ENCODE results near the gene PSG6.
"Not testable (repeated sequence)": the region's sequence is repeated elsewhere in the genome, so short reads cannot be mapped to it uniquely, and the experiment has no call there.

Gene PSG6

GRCh38 chr19:42917634-42918033 lies at the start of gene PSG6:
Gene PSG6 (minus strand): TSS chr19:42917894. CDS start chr19:42917792, 102 bp downstream.
- H3K36me3 ChIP-seq (ENCODE audit: control insufficient read depth, insufficient read depth, low read length); H3K27ac ChIP-seq (ENCODE audit: low read depth, low read length); H3K4me1 ChIP-seq (ENCODE audit: control insufficient read depth, insufficient read depth, low read length); H3K4me3 ChIP-seq (ENCODE audit: low read length); H3K9ac ChIP-seq (ENCODE audit: low read length); H3K27me3 ChIP-seq (ENCODE audit: control insufficient read depth, insufficient read depth, low read length): not testable (repeated sequence)

DNA sequence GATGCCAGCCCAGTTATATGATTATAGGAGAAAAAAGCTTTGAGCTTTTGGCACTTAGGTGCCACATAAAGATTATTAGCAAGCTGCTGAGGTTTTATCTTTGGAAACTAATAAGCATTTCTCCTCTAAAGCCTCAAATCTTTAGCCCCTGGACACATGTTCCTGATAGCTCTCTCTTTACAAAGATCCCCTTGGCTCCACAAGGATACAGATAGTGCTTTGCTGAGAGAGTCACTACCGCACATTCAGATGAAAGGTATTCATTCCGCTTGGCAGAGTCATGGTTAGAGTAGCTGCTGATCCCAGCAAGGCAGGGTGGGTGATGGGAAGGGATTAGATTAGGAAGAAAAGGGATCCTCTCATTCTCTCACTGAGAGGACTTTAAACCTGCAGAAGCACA lies 47.5 kb upstream of the PSG6 start:
- Histone ChIP-seq H3K4me3 (ENCODE audit: low read length) (no peak overlapping the region), H3K9ac (ENCODE audit: low read length) (no peak overlapping the region), H3K27ac (ENCODE audit: low read depth, low read length) (no peak overlapping the region), H3K27me3 (ENCODE audit: control insufficient read depth, insufficient read depth, low read length) (no peaks in the 10 kb centered on the region), H3K4me1 (ENCODE audit: control insufficient read depth, insufficient read depth, low read length) (no peaks in the 10 kb centered on the region), H3K36me3 (ENCODE audit: control insufficient read depth, insufficient read depth, low read length) (no peaks in the 10 kb centered on the region)

- Histone ChIP-seq H3K27ac (ENCODE audit: low read depth, low read length) (no peak overlapping the region), H3K9ac (ENCODE audit: low read length) (no peak overlapping the region), H3K4me1 (ENCODE audit: control insufficient read depth, insufficient read depth, low read length) (no peaks in the 10 kb centered on the region), H3K36me3 (ENCODE audit: control insufficient read depth, insufficient read depth, low read length) (no peaks in the 10 kb centered on the region), H3K4me3 (ENCODE audit: low read length) (no peak overlapping the region), H3K27me3 (ENCODE audit: control insufficient read depth, insufficient read depth, low read length) (no peaks in the 10 kb centered on the region)
Observed at GRCh38 chr19:42961119-42961518, 43.4 kb upstream of the PSG6 start.

- H3K36me3 ChIP-seq (ENCODE audit: control insufficient read depth, insufficient read depth, low read length); H3K9ac ChIP-seq (ENCODE audit: low read length); H3K27ac ChIP-seq (ENCODE audit: low read depth, low read length): not testable (repeated sequence)
Observed at GRCh38 chr19:42952126-42952525, 34.4 kb upstream of the PSG6 start.

GRCh38 chr19:42951476-42951875 lies 33.8 kb upstream of the PSG6 start:
- not testable (repeated sequence) for H3K4me3 ChIP-seq (ENCODE audit: low read length); H3K4me1 ChIP-seq (ENCODE audit: control insufficient read depth, insufficient read depth, low read length); H3K27ac ChIP-seq (ENCODE audit: low read depth, low read length); H3K9ac ChIP-seq (ENCODE audit: low read length); H3K36me3 ChIP-seq (ENCODE audit: control insufficient read depth, insufficient read depth, low read length); H3K27me3 ChIP-seq (ENCODE audit: control insufficient read depth, insufficient read depth, low read length)

More at GRCh38 chr19:42952126-42952525, 34.4 kb upstream of the PSG6 start:
- H3K4me1 ChIP-seq (ENCODE audit: control insufficient read depth, insufficient read depth, low read length); H3K27me3 ChIP-seq (ENCODE audit: control insufficient read depth, insufficient read depth, low read length); H3K4me3 ChIP-seq (ENCODE audit: low read length): not testable (repeated sequence)

DNA sequence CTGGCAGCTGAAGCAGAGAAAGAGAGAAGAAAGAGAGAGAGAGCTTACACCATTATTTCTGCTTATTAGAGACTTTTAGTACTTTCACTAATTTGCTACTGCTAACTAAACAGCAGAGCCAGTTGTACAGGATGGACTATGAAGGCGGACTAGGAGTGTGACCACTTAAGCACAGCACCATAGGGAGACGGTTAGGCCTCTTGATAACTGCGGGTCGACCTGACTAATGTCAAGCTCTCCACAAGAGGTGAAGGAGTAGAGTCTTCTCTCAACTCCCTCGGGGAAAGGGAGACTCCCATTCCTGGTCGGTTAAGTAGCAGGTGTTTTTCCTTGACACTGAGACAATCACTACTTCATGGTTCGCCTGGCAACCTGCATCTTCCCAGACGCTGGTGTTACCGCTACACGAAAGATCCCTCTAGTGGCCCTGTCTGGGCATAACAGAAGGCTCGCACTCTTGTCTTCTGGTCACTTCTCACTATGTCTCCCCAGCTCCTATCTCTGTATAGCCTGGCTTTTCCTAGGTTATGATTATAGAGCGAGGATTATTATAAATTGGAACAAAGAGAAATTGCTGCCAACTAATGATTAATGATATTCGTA lies 24.6 kb upstream of the PSG6 start:
- Histone ChIP-seq H3K27me3 (ENCODE audit: control insufficient read depth, insufficient read depth, low read length) (no peaks in the 10 kb centered on the region), H3K36me3 (ENCODE audit: control insufficient read depth, insufficient read depth, low read length) (no peaks in the 10 kb centered on the region), H3K4me1 (ENCODE audit: control insufficient read depth, insufficient read depth, low read length) (no peaks in the 10 kb centered on the region), H3K27ac (ENCODE audit: low read depth, low read length) (no peak overlapping the region), H3K9ac (ENCODE audit: low read length) (no peak overlapping the region), H3K4me3 (ENCODE audit: low read length) (no peak overlapping the region)

DNA sequence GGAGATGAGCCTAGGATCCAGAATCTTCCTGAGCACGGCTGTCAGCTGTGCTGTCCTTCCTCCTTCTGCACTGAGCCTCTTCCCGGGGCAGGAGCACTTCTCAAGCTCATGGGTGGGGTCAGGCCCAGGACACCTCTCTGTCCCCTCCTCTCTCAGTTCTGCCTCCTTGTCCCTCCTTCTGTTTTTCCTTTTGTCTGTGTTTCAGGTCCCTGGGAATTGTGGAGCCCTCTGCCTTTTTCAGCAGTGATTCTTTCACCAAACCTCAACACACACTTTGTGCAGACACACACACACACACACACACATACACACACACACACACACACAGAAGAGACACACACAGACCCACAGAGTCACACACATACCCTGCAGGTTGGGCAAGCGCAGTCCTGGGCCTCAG lies 19.4 kb upstream of the PSG6 start, which contains the start of gene PSG7:
PSG7 (minus strand) TSS at position 101 of the 400 bp plus-strand sequence. CDS start 131 bp downstream, outside the sequence.
- not testable (repeated sequence) for H3K4me1 ChIP-seq (ENCODE audit: control insufficient read depth, insufficient read depth, low read length); H3K4me3 ChIP-seq (ENCODE audit: low read length); H3K9ac ChIP-seq (ENCODE audit: low read length); H3K27me3 ChIP-seq (ENCODE audit: control insufficient read depth, insufficient read depth, low read length); H3K36me3 ChIP-seq (ENCODE audit: control insufficient read depth, insufficient read depth, low read length); H3K27ac ChIP-seq (ENCODE audit: low read depth, low read length)

DNA sequence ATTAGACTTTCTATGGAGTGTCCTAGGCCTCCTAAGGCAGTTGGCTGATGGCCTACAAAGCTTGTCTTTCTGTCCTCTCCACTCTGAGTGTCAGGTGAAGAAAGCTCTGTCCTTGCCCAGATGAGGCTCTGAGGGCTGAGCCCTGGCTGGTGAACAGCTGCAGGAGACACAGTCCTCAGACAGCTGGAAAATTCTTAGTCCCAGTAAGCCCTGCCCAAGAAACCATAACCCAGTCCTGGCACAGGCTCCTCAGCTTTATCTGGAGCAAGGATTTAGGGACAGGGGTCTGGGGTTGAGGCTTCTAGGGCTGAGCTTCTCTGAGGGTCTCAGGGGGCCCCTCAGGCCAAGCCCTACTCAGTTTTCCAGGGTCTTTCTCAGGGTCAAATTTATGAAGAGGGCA lies 17.0 kb upstream of the PSG6 start:
- H3K36me3 ChIP-seq (ENCODE audit: control insufficient read depth, insufficient read depth, low read length); H3K4me1 ChIP-seq (ENCODE audit: control insufficient read depth, insufficient read depth, low read length); H3K4me3 ChIP-seq (ENCODE audit: low read length); H3K27me3 ChIP-seq (ENCODE audit: control insufficient read depth, insufficient read depth, low read length); H3K27ac ChIP-seq (ENCODE audit: low read depth, low read length); H3K9ac ChIP-seq (ENCODE audit: low read length): not testable (repeated sequence)

- H3K36me3 ChIP-seq (ENCODE audit: control insufficient read depth, insufficient read depth, low read length); H3K4me3 ChIP-seq (ENCODE audit: low read length); H3K9ac ChIP-seq (ENCODE audit: low read length); H3K4me1 ChIP-seq (ENCODE audit: control insufficient read depth, insufficient read depth, low read length); H3K27ac ChIP-seq (ENCODE audit: low read depth, low read length); H3K27me3 ChIP-seq (ENCODE audit: control insufficient read depth, insufficient read depth, low read length): not testable (repeated sequence)
Observed at GRCh38 chr19:42934183-42934582, 16.5 kb upstream of the PSG6 start.

- not testable (repeated sequence) for H3K4me3 ChIP-seq (ENCODE audit: low read length); H3K9ac ChIP-seq (ENCODE audit: low read length); H3K27me3 ChIP-seq (ENCODE audit: control insufficient read depth, insufficient read depth, low read length); H3K36me3 ChIP-seq (ENCODE audit: control insufficient read depth, insufficient read depth, low read length); H3K4me1 ChIP-seq (ENCODE audit: control insufficient read depth, insufficient read depth, low read length); H3K27ac ChIP-seq (ENCODE audit: low read depth, low read length)
Observed at GRCh38 chr19:42933412-42933811, 15.7 kb upstream of the PSG6 start.

DNA sequence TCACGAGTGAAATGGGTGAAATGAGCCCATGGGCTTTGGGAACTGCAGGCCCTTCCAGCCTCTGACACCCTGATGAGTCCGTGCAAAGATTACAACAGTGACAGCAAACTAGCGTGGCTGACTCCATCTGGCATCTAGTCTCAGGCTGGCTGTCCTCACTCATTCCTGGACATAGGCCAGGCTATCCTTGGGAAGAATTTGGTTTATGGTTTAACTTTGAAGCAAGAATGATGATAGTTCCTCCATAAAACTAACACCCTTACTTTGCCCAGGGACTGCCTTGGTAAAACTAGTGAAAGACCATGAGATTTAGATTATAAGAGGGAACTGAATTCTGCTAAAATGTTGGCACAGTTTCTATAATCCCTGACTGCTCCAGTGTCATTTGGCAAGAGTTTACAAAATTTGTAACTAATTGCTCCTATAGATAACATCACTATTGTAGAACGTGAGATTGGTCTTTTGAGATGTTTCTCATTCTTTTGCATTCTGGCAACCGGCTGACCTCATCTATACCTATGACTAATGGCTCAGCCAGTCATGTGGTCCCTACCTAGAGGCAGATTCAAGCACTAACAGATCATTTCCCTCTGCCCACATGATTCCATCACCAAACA lies 14.9 kb upstream of the PSG6 start:
- not testable (repeated sequence) for H3K4me1 ChIP-seq (ENCODE audit: control insufficient read depth, insufficient read depth, low read length); H3K27ac ChIP-seq (ENCODE audit: low read depth, low read length); H3K4me3 ChIP-seq (ENCODE audit: low read length); H3K27me3 ChIP-seq (ENCODE audit: control insufficient read depth, insufficient read depth, low read length); H3K36me3 ChIP-seq (ENCODE audit: control insufficient read depth, insufficient read depth, low read length); H3K9ac ChIP-seq (ENCODE audit: low read length)

DNA sequence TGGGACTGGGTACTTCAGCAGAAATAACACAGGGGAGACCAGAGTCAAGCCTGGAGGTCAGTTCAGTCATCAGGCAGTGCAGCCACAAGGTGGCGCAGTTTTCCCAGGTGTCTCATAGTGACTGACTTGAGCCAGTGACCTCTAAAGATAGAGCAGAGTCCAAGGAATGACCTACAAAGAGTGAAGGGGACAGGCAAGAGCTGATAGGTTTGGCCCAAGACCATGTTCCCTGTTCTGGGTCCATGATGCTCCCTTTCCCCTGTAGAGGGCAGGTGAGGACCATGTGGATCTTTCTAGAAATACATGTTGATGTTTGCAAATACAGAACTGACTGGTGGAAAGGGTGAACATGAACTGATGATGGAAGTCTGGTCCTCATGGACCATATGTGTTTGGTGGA lies 12.5 kb upstream of the PSG6 start:
- H3K36me3 ChIP-seq (ENCODE audit: control insufficient read depth, insufficient read depth, low read length); H3K27ac ChIP-seq (ENCODE audit: low read depth, low read length); H3K4me3 ChIP-seq (ENCODE audit: low read length): not testable (repeated sequence)

GRCh38 chr19:42928896-42929295 lies 11.2 kb upstream of the PSG6 start:
- no peaks in the 10 kb centered on the region for H3K36me3 ChIP-seq (ENCODE audit: control insufficient read depth, insufficient read depth, low read length)
- no peak overlapping the region for H3K4me3 ChIP-seq (ENCODE audit: low read length)
- no peak overlapping the region for H3K9ac ChIP-seq (ENCODE audit: low read length)
- H3K4me1 ChIP-seq (ENCODE audit: control insufficient read depth, insufficient read depth, low read length), result no peaks in the 10 kb centered on the region
- H3K27ac ChIP-seq (ENCODE audit: low read depth, low read length), result no peak overlapping the region
- no peaks in the 10 kb centered on the region for H3K27me3 ChIP-seq (ENCODE audit: control insufficient read depth, insufficient read depth, low read length)

More for the DNA sequence above, 12.5 kb upstream of the PSG6 start:
- not testable (repeated sequence) for H3K9ac ChIP-seq (ENCODE audit: low read length); H3K27me3 ChIP-seq (ENCODE audit: control insufficient read depth, insufficient read depth, low read length); H3K4me1 ChIP-seq (ENCODE audit: control insufficient read depth, insufficient read depth, low read length)
